Measurements from ENCODE around the gene PGBD4.

PGBD4 gene

GRCh38 chr15:34101366-34102174 lies at the start of gene PGBD4, which contains the start of gene EMC7:
TSS of gene PGBD4 (plus strand) at chr15:34102083. CDS start at chr15:34102532, 449 bp downstream.
TSS of gene EMC7 (minus strand) at chr15:34101862. CDS start at chr15:34101839, 23 bp downstream.
- DNase-seq (ENCODE audit: low read depth), result peak; percentile 99

DNA sequence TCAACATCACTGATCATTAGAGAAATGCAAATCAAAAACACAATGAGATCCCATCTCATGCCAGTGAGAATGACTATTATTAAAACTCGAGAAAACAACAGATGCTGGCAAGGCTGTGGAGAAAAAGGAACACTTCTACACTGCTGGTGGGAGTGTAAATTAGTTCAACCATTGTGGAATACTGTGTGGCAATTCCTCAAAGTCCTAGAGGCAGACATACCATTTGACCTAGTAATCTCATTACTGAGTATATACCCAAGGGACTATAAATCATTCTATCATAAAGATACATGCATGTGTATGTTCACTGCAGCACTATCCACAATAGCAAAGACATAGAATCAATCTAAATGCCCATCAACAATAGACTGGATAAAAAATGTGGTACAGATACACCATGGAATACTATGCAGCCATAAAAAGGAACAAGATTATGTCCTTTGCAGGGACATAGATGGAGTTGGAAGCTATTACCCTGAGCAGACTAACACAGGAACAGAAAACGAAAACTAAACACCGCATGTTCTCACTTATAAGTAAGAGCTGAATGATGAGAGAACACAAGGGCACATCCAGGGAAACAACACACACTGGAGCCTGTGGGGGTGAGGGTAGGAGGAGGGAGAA lies 47.7 kb upstream of the PGBD4 start:
- DNase-seq (ENCODE audit: low read depth), result no peak

DNA sequence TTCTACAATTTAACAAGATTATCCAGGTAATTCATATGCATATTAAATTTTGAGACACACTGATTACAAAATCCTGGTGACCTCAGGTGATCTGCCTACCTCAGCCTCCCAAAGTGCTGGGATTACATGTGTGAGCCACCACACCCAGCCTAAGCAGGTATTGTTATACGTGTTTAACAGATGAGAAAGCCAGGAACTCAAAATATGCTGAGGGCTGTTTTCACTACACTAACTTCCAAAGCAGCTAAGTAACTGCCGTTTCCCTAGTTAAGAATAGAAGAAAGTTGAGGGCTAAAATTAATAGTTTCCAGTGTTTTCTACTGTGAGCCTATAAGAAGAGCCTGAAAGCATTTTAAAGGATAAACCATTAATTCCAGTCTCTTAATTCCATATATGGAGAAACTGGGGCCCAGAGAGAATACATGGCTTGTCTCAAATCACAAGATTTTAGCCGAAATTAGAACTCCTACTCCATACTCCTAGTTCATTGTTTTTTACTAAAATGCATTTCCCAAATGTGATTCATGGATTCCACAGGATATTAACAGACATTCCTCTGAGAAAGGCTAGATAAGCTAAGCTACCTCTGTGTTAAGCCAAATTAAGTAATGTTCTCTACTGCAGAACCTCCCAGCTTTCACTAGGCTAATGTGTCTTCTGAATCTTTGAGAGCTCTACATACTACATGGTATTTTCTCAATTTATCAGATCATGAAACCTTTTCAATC lies 45.9 kb upstream of the PGBD4 start:
- no peak for DNase-seq (ENCODE audit: low read depth)

- DNase-seq (ENCODE audit: low read depth), result no peak
Observed at GRCh38 chr15:34056911-34057310, 45.0 kb upstream of the PGBD4 start.

GRCh38 chr15:34059476-34059875 lies 42.4 kb upstream of the PGBD4 start:
- no peak for DNase-seq (ENCODE audit: low read depth)

DNA sequence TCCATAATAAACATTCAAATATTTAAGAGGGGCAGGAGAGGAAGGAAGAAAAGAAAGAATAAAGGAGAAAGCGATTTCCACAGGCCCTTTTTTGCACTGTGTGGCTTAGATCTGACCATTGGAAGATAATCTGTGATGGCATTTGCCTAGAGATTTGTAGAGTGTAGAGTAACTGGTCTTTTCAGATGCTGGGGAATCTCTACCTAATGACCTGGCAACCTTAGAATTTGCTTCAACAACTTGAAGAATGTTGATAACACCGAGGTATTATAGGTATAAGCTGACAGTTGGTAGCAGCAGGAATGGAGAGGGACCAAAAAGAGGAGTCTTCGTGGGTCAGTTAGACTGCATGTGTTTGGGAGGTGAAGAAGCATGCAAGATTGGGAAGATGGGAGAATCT lies 41.9 kb upstream of the PGBD4 start:
- no peak for DNase-seq (ENCODE audit: low read depth)

DNA sequence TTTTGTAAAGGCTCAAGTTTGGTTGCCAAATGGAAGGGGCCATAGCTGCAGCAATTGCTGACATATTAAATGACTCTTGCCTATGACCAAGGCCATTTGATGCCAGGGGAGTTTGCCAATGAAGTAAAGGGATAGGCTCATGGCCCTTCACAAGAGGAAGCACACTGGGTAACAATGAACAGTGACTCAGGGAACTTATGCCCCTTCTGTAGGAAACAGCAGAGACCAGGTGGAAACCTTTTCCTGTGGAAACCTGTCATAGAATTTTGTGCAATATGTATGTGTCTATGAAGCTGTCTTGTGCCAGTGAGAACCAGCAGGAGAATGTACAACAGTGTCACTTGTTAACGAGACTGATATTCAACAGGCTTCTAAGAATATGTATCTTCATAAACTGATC lies 37.4 kb upstream of the PGBD4 start:
- no peak for DNase-seq (ENCODE audit: low read depth)

DNA sequence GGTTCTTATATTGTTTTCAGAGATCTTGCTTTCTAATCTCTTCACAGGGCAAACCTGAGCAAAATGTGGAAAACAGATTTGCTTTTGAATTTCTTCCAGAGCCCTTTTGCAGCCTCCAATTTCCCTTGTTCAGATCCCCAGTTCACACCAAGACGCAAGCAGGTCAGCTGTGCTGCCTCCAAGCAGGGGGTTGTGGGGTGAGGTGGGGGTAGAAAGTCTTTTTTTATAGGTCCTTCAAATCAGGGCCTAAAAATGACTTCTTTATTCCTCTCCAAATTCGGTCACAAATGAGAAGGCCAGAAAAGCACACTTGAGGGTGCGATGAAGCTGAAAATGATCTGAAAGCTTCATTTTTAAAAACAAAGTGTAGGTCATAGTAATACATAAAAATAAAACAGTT lies 36.6 kb upstream of the PGBD4 start:
- DNase-seq (ENCODE audit: low read depth), result no peak

GRCh38 chr15:34065941-34066340 lies 35.9 kb upstream of the PGBD4 start:
- no peak for DNase-seq (ENCODE audit: low read depth)

DNA sequence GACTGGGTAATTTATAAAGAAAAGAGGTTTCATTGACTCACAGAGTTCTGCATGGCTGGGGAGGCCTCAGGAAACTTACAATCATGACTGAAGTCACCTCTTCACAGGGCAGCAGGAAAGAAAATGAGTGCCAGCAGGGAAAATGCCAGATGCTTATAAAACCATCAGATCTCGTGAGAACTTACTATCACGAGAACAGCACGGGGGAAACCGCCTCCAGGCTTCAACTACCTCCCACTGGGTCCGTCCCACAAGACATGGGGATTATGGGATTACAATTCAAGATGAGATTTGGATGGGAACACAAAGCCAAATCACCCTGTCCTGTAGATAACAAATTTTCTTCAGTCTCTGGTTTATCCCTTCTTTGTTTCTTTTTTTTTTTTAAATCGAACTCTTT lies 31.9 kb upstream of the PGBD4 start:
- DNase-seq (ENCODE audit: low read depth), result no peak

GRCh38 chr15:34076785-34077184 lies 25.1 kb upstream of the PGBD4 start:
- no peak for DNase-seq (ENCODE audit: low read depth)

DNA sequence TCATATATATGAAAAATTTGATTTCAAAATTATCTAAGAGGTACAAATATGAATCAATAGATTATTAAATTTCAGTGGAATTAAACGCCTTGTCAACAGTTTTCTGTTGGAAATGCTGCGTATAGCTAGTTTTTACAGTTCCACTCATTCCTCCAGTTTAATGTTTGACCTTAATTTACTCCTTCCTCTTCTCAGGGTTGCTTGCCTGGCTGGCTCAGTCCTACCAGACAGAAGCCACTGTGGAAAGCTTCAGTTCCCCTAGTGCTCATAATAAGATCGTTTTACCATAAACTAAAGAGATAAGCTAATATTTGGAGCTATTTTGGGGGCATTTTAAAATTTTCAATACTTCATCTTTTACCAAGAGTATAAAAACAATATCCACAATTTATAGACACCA lies 23.0 kb upstream of the PGBD4 start:
- no peak for DNase-seq (ENCODE audit: low read depth)

- DNase-seq (ENCODE audit: low read depth), result no peak
Observed at GRCh38 chr15:34079904-34080303, 22.0 kb upstream of the PGBD4 start.

GRCh38 chr15:34084086-34084485 lies 17.8 kb upstream of the PGBD4 start:
- DNase-seq (ENCODE audit: low read depth), result no peak

DNA sequence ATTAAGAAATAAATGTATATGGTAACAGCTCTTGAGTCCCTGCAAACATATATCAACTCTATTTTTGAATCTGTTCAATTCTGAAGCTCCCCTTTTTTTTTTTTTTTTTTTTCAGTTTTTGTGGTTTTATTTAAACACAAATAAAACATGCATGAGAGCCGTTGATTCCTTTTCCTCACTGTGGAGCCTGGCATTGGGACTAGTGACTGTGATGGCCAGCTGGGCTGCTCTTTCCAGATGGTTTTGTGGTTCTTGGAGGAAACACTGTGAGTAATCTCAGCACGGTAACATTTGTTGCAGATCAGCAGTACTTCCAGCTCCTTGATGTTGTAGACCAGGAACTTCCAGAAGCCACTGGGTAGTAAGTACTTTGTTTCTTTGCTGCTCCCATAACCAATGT lies 16.1 kb upstream of the PGBD4 start:
- no peak for DNase-seq (ENCODE audit: low read depth)

- no peak for DNase-seq (ENCODE audit: low read depth)
Observed at GRCh38 chr15:34099914-34100313, 2.0 kb upstream of the PGBD4 start.

- no peak for DNase-seq (ENCODE audit: low read depth)
Observed at GRCh38 chr15:34102175-34102925, 467 bp downstream of the PGBD4 start.

DNA sequence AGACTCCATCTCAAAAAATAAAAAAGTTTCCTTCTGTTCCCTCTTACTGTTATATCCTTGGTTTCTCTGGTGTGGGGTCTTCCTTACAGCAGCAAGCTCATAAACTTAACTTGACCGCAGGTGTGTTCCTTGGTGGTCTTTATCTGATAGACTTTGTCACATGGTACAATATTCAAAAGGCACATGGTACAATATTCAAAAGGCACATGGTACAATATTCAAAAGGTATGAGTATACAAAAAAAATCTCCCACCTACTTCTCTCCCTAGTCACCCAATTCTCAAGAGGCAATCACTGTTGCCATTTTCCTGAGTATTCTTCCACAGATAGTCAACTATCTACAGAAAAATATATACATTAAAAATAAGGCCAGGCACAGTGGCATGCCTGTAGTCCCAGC lies 4.5 kb downstream of the PGBD4 start:
- DNase-seq (ENCODE audit: low read depth), result no peak

DNA sequence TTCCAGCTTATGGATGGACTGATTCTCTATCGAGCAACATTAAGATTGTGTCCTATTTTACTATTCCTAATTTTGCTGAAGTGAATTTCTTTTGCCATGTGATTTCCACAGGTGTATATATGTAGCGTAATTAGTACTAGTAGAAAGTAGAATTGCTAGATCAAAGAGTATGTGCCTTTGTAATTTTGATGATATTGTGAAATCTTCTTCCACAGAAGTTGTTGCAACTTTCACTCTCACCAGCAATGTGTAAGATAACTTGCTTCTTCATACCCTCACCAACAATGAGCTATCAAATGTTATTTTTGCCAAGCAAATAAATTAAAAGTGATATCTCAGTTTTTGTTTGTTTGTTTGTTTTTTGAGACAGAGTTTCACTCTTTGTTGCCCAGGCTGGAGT lies 5.4 kb downstream of the PGBD4 start:
- no peak for DNase-seq (ENCODE audit: low read depth)

DNA sequence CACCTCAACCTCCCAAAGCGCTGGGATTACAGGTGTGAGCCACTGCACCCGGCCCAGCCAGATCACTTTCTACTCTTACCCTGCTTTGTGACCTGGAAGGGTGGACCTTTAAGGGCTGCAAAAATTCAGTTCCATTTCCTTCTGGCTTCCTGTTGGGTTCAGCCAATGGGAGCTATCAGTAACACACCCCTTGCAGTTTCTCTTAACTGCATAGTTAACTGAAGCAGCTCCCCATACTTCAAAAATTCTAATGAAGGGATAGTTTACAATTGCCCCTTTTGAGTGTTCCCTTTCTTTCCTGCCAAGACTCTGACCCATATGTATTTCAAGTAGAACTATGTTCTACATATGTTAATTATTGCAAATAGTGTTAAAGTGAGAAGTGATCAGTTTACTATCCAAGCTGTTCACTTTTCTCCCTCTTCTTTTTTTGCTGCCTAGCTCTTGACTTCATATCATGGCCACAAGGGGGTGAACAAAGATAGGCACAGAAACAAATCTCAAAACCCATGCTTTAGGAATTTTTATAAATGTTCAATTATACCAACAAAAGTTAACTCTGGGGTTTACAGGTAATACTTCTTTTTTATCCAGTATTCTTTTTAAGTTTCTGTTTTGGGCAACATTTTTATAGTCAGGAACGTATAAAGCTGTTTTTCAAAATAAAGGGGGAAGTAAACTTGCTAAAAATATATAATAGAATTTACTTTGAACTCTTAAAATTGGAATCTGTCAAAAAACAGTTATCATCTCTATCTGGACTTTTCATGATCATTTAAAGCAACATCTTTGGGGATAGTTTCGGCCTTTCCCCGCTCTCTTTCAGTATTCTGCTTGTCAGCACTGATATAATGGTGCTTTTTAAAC lies 8.1 kb downstream of the PGBD4 start:
- DNase-seq (ENCODE audit: low read depth), result no peak

DNA sequence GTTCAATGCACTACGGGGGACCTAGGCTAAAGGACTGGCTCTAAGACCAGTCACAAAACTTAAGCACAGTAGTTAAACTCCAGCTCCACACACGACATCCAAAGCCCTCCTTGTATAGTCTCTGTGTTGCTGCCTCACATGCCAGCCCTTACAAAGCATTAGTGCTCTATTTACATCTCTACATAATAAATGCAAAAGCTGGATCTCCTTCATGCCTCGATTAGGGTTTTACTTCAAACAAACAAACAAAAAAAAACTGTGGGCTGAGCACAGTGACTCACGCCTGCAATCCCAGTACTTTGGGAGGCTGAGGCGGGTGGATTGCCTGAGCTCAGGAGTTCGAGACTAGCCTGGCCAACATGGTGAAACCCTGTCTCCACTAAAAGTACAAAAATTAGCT lies 9.6 kb downstream of the PGBD4 start:
- DNase-seq (ENCODE audit: low read depth), result no peak
